CD4-positive, CD25-positive, alpha-beta regulatory T cell (primary cell): ENCODE results near the gene MYNN. TPM values are rescaled to one million over a fixed set of nuclear protein-coding genes. Genes with fewer than 3 reads are reported as not detected.
A peak's percentile ranks its signal among the peaks of the same experiment; 100 is the strongest.
"Not testable (repeated sequence)": the region's sequence is repeated elsewhere in the genome, so short reads cannot be mapped to it uniquely, and the experiment has no call there.

Experiments
- ATAC-seq, 2 donors: fragments of 150-1000 bp; cut with Tn5 transposase; one replicate each; pipeline ENCODE4 v1.10.0; 2021; ENCODE audit warnings: low read depth in 2 of 2, moderate number of reproducible peaks in 2 of 2, moderate library complexity in 1 of 2
- DNase-seq, 3 donors: peaks; one replicate each; pipeline versions ENCODE4 v3.0.0 to v3.0.0-alpha.2; 2012 to 2022; ENCODE audit warnings: mixed read lengths in 1 of 3
- H3K27ac ChIP-seq: one replicate; pipeline ENCODE4 v1.7.0; 2013; ENCODE audit warnings: mild to moderate bottlenecking, low read length; ENCODE audit not compliant: insufficient read depth, poor library complexity, severe bottlenecking
- H3K27me3 ChIP-seq: one replicate; pipeline ENCODE4 v1.7.0; 2013; ENCODE audit warnings: low read length; ENCODE audit not compliant: control insufficient read depth, insufficient read depth
- H3K36me3 ChIP-seq: one replicate; pipeline ENCODE4 v1.7.0; 2013; ENCODE audit warnings: mild to moderate bottlenecking, low read length, moderate library complexity; ENCODE audit not compliant: control insufficient read depth, insufficient read depth
- H3K4me1 ChIP-seq: 2 replicates; pipeline ENCODE4 v1.7.0; 2013; ENCODE audit warnings: mild to moderate bottlenecking, low read length; ENCODE audit not compliant: insufficient read depth, control insufficient read depth, poor library complexity, severe bottlenecking
- H3K4me3 ChIP-seq: one replicate; pipeline ENCODE4 v1.7.0; 2013; ENCODE audit warnings: low read depth, mild to moderate bottlenecking, low read length, moderate library complexity
- H3K9me3 ChIP-seq, 2 experiments: 1 replicate in 1 of 2; 2 replicates in 1 of 2; pipeline ENCODE4 v1.7.0; 2013; ENCODE audit warnings: low read length in 2 of 2, mild to moderate bottlenecking in 1 of 2, moderate library complexity in 1 of 2; ENCODE audit not compliant: control insufficient read depth in 2 of 2
- H3K27ac Mint-ChIP-seq, 3 donors: one replicate each; pipeline ENCODE4 v1.8.0; 2020 to 2022; ENCODE audit warnings: mild to moderate bottlenecking in 3 of 3, mixed read lengths in 3 of 3, moderate library complexity in 2 of 3
- H3K27me3 Mint-ChIP-seq: one replicate; pipeline ENCODE4 v1.8.0; 2022; ENCODE audit warnings: mild to moderate bottlenecking, mixed read lengths
- H3K36me3 Mint-ChIP-seq: one replicate; pipeline ENCODE4 v1.8.0; 2020; ENCODE audit warnings: mixed read lengths
- H3K4me1 Mint-ChIP-seq, 4 donors: one replicate each; pipeline ENCODE4 v1.8.0; 2020 to 2022; ENCODE audit warnings: mixed read lengths in 4 of 4, mild to moderate bottlenecking in 1 of 4
- H3K4me3 Mint-ChIP-seq, 4 donors: one replicate each; pipeline ENCODE4 v1.8.0; 2020 to 2022; ENCODE audit warnings: mild to moderate bottlenecking in 4 of 4, mixed read lengths in 4 of 4, moderate library complexity in 3 of 4
- H3K9me3 Mint-ChIP-seq, 7 donors: one replicate each; pipeline ENCODE4 v1.8.0; 2020 to 2022; ENCODE audit warnings: mixed read lengths in 7 of 7, mild to moderate bottlenecking in 3 of 7, moderate library complexity in 2 of 7
- polyA plus RNA-seq, 4 donors: library from polyadenylated mRNA; unstranded; fragments of 300-500 nt; fragmentation: Illumina TruSeq; gene quantifications; one replicate each; pipeline ENCODE4 v1.2.3, GENCODE V29; 2021
- total RNA-seq: library from RNA; stranded (reverse); gene quantifications from one replicate; pipeline ENCODE4 v1.2.3, GENCODE V29; 2022

MYNN gene
- total RNA-seq (25.9 TPM), polyA plus RNA-seq (10 to 100 TPM; 12.4 to 20.3 (median 17.7) TPM)

DNA sequence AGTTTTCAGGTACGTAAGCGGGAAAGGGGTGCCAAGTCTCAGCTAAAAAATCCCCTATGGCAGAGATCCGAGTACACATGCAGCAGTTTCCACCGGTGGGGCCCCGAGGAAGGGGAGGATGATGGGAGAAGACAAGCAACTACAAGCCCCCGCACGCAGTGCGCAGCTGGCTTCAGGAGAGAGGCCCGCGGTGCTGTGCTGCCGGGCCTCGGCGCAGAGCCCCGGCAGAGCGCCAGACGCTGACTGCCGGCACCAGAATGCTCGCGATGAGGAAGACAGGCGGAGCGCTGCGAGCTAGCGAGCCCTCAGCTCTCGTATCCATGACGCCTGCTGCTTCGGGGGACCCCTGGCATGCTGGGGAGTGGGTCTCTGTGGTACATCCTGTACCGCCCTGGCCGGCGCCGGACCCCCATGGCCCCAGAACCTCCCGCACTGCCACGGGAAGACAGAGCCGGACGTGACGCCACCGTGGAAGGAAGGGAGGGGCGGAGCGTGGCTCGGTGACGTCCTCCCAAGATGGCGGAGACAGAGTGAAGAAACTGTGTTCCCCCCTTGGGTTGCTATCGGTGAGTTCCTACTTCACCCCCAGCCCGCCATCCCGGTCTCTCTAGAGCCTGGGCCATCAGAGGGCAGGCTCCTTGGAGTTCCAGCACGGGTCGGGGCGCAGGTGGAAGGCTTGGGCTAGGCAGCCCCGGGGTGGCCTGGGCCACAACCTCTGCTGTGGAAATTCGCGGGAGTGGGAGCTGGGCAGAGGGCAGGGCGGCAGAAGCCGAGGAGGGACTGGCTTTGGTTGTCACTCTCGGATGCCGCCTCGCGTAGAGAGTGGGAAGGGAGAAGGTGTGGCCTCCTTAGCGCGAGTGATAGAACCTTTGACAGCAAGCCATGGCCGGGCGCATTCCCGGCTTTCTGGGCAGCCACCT, at the start of gene MYNN:
TSS of gene MYNN (plus strand) at position 500 of the 920 bp plus-strand sequence. CDS start 900 bp downstream, outside the sequence.
- Mint-ChIP-seq H3K4me1 (peaks cover 18 to 65% (median 47%) of the 10 kb centered on the region in 4 donors), H3K36me3 (peaks cover 23% of the 10 kb centered on the region), H3K27ac (peak within 1 kb of the TSS; percentile 98 to 100 (median 99))

DNA sequence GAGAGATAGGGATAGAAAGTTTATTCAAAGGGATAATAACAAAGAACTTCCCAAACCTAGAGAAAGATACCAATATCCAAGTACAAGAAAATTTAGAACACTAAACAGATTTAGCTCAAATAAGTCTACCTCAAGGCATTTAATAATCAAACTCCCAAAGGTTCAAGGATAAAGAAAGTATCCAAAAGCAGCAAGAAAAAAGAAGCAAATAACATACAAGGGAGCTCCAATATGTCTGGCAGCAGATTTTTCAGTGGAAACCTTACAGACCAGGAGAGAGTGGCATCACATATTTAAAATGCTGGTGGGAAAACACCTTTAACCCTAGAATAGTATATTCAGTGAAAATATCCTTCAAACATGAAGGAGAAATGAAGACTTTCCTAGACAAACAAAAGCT, 41.3 kb upstream of the MYNN start:
- H3K4me1 ChIP-seq, H3K36me3 ChIP-seq, H3K36me3 Mint-ChIP-seq, H3K4me3 ChIP-seq, H3K27ac ChIP-seq, H3K4me3 Mint-ChIP-seq, ATAC-seq, H3K4me1 Mint-ChIP-seq, H3K27ac Mint-ChIP-seq, DNase-seq: not testable (repeated sequence)
- H3K9me3 ChIP-seq, result peaks cover 8 to 11% of the 10 kb centered on the region in 2 experiments
- peaks cover 10% of the 10 kb centered on the region for H3K27me3 ChIP-seq
- H3K9me3 Mint-ChIP-seq, result peaks cover 0 to 29% (median 15%) of the 10 kb centered on the region in 7 donors
- peaks cover 38% of the 10 kb centered on the region for H3K27me3 Mint-ChIP-seq

More for the DNA sequence above, at the start of gene MYNN:
- Mint-ChIP-seq H3K27me3 (peaks cover 18% of the 10 kb centered on the region), H3K9me3 (peaks cover 0 to 10% (median under 1%) of the 10 kb centered on the region in 7 donors), H3K4me3 (peak within 1 kb of the TSS; percentile 95 to 99 (median 98))
- Histone ChIP-seq H3K9me3 (no peaks in the 10 kb centered on the region), H3K4me1 (peaks cover 44% of the 10 kb centered on the region), H3K36me3 (peaks cover 30% of the 10 kb centered on the region), H3K4me3 (peak within 1 kb of the TSS; percentile 99), H3K27me3 (no peaks in the 10 kb centered on the region), H3K27ac (peak within 1 kb of the TSS; percentile 99)
- ATAC-seq (peak; percentile 88), DNase-seq (peak; percentile 84 to 95 (median 92))

GRCh38 chr3:169739067-169739466, 34.1 kb upstream of the MYNN start:
- DNase-seq (no peak), ATAC-seq (no peak)
- Histone ChIP-seq H3K4me1 (no peaks in the 10 kb centered on the region), H3K9me3 (peaks cover 0 to 6% of the 10 kb centered on the region in 2 experiments), H3K36me3 (no peaks in the 10 kb centered on the region), H3K27me3 (no peaks in the 10 kb centered on the region), H3K27ac (no peak overlapping the region), H3K4me3 (no peak overlapping the region)
- H3K9me3 Mint-ChIP-seq, result peaks cover 1 to 11% (median 8%) of the 10 kb centered on the region in 7 donors
- no peaks in the 10 kb centered on the region for H3K4me1 Mint-ChIP-seq
- no peak overlapping the region for H3K4me3 Mint-ChIP-seq
- H3K27me3 Mint-ChIP-seq, result peaks cover 8% of the 10 kb centered on the region
- H3K27ac Mint-ChIP-seq, result no peak overlapping the region
- no peaks in the 10 kb centered on the region for H3K36me3 Mint-ChIP-seq

GRCh38 chr3:169744366-169745054, 28.7 kb upstream of the MYNN start:
- no peak overlapping the region for H3K27ac ChIP-seq
- peaks cover 8% of the 10 kb centered on the region for H3K27me3 ChIP-seq
- no peaks in the 10 kb centered on the region for H3K36me3 Mint-ChIP-seq
- no peak for ATAC-seq
- H3K9me3 Mint-ChIP-seq, result no peaks in the 10 kb centered on the region
- H3K4me3 ChIP-seq, result no peak overlapping the region
- no peak overlapping the region for H3K4me3 Mint-ChIP-seq
- peaks cover 29% of the 10 kb centered on the region for H3K27me3 Mint-ChIP-seq
- H3K27ac Mint-ChIP-seq, result no peak overlapping the region
- no peaks in the 10 kb centered on the region for H3K9me3 ChIP-seq
- H3K4me1 ChIP-seq, result no peaks in the 10 kb centered on the region
- H3K4me1 Mint-ChIP-seq, result peaks cover 0 to 6% (median 2%) of the 10 kb centered on the region in 4 donors
- no peaks in the 10 kb centered on the region for H3K36me3 ChIP-seq
- no peak for DNase-seq

DNA sequence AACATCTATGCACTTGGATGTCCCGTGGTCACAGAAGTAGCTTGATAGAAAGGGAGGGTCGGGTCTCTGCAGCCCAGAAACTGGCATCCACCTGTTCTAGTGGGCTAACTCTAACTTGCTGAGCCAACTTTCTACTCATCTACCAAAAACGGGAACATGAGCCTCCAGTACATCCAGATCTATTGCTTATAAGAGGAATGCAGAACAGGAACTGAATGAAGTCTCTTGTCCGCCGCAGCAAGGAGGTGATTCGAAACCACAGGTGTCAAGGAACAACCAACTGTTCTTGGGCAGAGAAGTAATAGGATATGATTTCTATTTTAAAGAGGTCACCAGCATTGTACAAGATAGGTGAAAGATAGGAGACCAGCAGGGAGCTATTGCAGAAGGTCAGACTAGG, 26.3 kb upstream of the MYNN start:
- DNase-seq (no peak), ATAC-seq (no peak)
- no peaks in the 10 kb centered on the region for H3K36me3 ChIP-seq
- no peak overlapping the region for H3K4me3 ChIP-seq
- H3K27ac Mint-ChIP-seq, result no peak overlapping the region
- H3K9me3 Mint-ChIP-seq, result no peaks in the 10 kb centered on the region
- H3K36me3 Mint-ChIP-seq, result no peaks in the 10 kb centered on the region
- peaks cover 38% of the 10 kb centered on the region for H3K27me3 Mint-ChIP-seq
- peaks cover 12% of the 10 kb centered on the region for H3K27me3 ChIP-seq
- H3K4me3 Mint-ChIP-seq, result no peak overlapping the region
- no peak overlapping the region for H3K27ac ChIP-seq
- no peaks in the 10 kb centered on the region for H3K9me3 ChIP-seq
- H3K4me1 ChIP-seq, result no peaks in the 10 kb centered on the region
- H3K4me1 Mint-ChIP-seq, result peaks cover 0 to 6% (median 2%) of the 10 kb centered on the region in 4 donors

GRCh38 chr3:169748670-169749069, 24.5 kb upstream of the MYNN start:
- ATAC-seq (peak; percentile 43 to 71), DNase-seq (peak in 1 of 3 donors; percentile 45)
- no peaks in the 10 kb centered on the region for H3K36me3 ChIP-seq
- Mint-ChIP-seq H3K9me3 (no peaks in the 10 kb centered on the region), H3K4me1 (peaks cover 0 to 6% (median 2%) of the 10 kb centered on the region in 4 donors), H3K4me3 (peak overlapping the region in 1 of 4 donors; percentile 17), H3K27ac (no peak overlapping the region), H3K36me3 (no peaks in the 10 kb centered on the region), H3K27me3 (peaks cover 42% of the 10 kb centered on the region)
- H3K4me1 ChIP-seq, result no peaks in the 10 kb centered on the region
- no peak overlapping the region for H3K4me3 ChIP-seq
- H3K9me3 ChIP-seq, result no peaks in the 10 kb centered on the region
- H3K27ac ChIP-seq, result no peak overlapping the region
- peaks cover 14% of the 10 kb centered on the region for H3K27me3 ChIP-seq

GRCh38 chr3:169750665-169751064, 22.5 kb upstream of the MYNN start:
- Mint-ChIP-seq H3K9me3 (no peaks in the 10 kb centered on the region), H3K4me1 (peaks cover 0 to 6% (median 2%) of the 10 kb centered on the region in 4 donors), H3K27ac (no peak overlapping the region), H3K27me3 (peaks cover 42% of the 10 kb centered on the region), H3K4me3 (no peak overlapping the region), H3K36me3 (no peaks in the 10 kb centered on the region)
- Histone ChIP-seq H3K27me3 (peaks cover 14% of the 10 kb centered on the region), H3K4me1 (no peaks in the 10 kb centered on the region), H3K9me3 (no peaks in the 10 kb centered on the region), H3K27ac (no peak overlapping the region), H3K4me3 (no peak overlapping the region), H3K36me3 (no peaks in the 10 kb centered on the region)
- ATAC-seq (no peak), DNase-seq (no peak)
